Testis (tissue), 2 donors: Measurements from ENCODE around the gene WDFY2.

Experiments used
- CTCF ChIP-seq, 3 experiments: fragments of 450-650 bp in 2 of 3; fragments of 200-600 bp in 1 of 3; sonication (generic) in 1 of 3; IDR thresholded peaks; one replicate each; pipeline ENCODE4 v1.5.1; 2016 to 2019; ENCODE audit warnings: antibody characterized with exemption in 3 of 3, mild to moderate bottlenecking in 2 of 3, moderate library complexity in 1 of 3
- POLR2A ChIP-seq: fragments of 450-650 bp; IDR thresholded peaks from one replicate; pipeline ENCODE4 v1.6.1; 2017; ENCODE audit warnings: antibody characterized with exemption, mild to moderate bottlenecking, moderate library complexity

- TF ChIP-seq CTCF (IDR thresholded peaks at IDR 0.05) (no peak), POLR2A (no peak)
Observed at GRCh38 chr13:51623473-51623872, 39.2 kb downstream of the WDFY2 start.
